ENCODE results near the gene TPH2. TPM values are rescaled to one million over a fixed set of nuclear protein-coding genes. Genes with fewer than 3 reads are reported as not detected.

The TPH2 gene
- polyA plus RNA-seq, 10 donors: 0.12 to 0.37 TPM; not detected in 8

Other genes starting within 250 kb of the TPH2 start
- gene RAB21, start 184.0 kb upstream of the TPH2 start, polyA plus RNA-seq (ENCODE audit: insufficient read length in 10 of 10): 10 to 100 TPM; 37.5 to 57.5 (median 47.7) TPM
- 10 to 100 TPM; 21.8 to 34.5 (median 29.2) TPM for gene TBC1D15, start 99.1 kb upstream of the TPH2 start, polyA plus RNA-seq (ENCODE audit: insufficient read length in 10 of 10)

Data from muscle of back (tissue), 10 donors.